Measurements from ENCODE around the gene GON7.
A peak's percentile ranks its signal among the peaks of the same experiment; 100 is the strongest.

GON7 gene

DNA sequence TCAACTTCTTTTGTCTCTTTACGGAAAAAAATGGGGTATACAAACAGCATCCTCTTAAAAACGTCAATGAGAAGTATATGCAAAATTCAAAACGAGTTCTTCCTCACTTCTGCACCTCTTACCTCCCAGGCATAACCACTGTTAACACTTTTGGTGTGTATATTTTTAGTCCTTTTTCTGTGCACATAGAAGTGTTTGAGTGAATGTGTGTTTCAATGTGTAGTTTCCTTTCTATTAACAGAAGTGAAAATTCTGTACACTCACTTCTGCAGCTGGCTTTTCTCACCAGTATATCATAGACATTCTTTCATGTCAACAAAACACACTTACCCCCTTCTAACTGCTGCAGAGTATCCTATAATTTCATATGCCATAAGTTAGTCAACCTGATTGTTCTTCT is 5.6 kb upstream of the GON7 start:
- TF ChIP-seq, protein P1, sequence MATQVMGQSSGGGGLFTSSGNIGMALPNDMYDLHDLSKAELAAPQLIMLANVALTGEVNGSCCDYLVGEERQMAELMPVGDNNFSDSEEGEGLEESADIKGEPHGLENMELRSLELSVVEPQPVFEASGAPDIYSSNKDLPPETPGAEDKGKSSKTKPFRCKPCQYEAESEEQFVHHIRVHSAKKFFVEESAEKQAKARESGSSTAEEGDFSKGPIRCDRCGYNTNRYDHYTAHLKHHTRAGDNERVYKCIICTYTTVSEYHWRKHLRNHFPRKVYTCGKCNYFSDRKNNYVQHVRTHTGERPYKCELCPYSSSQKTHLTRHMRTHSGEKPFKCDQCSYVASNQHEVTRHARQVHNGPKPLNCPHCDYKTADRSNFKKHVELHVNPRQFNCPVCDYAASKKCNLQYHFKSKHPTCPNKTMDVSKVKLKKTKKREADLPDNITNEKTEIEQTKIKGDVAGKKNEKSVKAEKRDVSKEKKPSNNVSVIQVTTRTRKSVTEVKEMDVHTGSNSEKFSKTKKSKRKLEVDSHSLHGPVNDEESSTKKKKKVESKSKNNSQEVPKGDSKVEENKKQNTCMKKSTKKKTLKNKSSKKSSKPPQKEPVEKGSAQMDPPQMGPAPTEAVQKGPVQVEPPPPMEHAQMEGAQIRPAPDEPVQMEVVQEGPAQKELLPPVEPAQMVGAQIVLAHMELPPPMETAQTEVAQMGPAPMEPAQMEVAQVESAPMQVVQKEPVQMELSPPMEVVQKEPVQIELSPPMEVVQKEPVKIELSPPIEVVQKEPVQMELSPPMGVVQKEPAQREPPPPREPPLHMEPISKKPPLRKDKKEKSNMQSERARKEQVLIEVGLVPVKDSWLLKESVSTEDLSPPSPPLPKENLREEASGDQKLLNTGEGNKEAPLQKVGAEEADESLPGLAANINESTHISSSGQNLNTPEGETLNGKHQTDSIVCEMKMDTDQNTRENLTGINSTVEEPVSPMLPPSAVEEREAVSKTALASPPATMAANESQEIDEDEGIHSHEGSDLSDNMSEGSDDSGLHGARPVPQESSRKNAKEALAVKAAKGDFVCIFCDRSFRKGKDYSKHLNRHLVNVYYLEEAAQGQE (IDR thresholded peaks at IDR 0.05; ENCODE audit: insufficient replicate concordance, low read depth) = no peak
- TF ChIP-seq GABPA (IDR thresholded peaks at IDR 0.05; ENCODE audit: low read depth) (no peak), POLR2AphosphoS5 (IDR thresholded peaks at IDR 0.05; ENCODE audit: low read depth) (no peak), SPI1 (IDR thresholded peaks at IDR 0.05; ENCODE audit: borderline replicate concordance, low read depth) (no peak)
- TF ChIP-seq, protein P2, sequence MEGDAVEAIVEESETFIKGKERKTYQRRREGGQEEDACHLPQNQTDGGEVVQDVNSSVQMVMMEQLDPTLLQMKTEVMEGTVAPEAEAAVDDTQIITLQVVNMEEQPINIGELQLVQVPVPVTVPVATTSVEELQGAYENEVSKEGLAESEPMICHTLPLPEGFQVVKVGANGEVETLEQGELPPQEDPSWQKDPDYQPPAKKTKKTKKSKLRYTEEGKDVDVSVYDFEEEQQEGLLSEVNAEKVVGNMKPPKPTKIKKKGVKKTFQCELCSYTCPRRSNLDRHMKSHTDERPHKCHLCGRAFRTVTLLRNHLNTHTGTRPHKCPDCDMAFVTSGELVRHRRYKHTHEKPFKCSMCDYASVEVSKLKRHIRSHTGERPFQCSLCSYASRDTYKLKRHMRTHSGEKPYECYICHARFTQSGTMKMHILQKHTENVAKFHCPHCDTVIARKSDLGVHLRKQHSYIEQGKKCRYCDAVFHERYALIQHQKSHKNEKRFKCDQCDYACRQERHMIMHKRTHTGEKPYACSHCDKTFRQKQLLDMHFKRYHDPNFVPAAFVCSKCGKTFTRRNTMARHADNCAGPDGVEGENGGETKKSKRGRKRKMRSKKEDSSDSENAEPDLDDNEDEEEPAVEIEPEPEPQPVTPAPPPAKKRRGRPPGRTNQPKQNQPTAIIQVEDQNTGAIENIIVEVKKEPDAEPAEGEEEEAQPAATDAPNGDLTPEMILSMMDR (IDR thresholded peaks at IDR 0.05; ENCODE audit: insufficient read depth, low read length) = no peak
- no peak for DNase-seq (ENCODE audit: low read depth in 1 of 2, low spot score in 1 of 2)
- Histone ChIP-seq H3K4me3 (replicated peaks; ENCODE audit: insufficient read depth, low read length) (no peak overlapping the region), H3K27me3 (ENCODE audit: insufficient read depth, poor library complexity, severe bottlenecking) (no peaks in the 10 kb centered on the region), H3K27ac (replicated peaks) (no peak overlapping the region)

DNA sequence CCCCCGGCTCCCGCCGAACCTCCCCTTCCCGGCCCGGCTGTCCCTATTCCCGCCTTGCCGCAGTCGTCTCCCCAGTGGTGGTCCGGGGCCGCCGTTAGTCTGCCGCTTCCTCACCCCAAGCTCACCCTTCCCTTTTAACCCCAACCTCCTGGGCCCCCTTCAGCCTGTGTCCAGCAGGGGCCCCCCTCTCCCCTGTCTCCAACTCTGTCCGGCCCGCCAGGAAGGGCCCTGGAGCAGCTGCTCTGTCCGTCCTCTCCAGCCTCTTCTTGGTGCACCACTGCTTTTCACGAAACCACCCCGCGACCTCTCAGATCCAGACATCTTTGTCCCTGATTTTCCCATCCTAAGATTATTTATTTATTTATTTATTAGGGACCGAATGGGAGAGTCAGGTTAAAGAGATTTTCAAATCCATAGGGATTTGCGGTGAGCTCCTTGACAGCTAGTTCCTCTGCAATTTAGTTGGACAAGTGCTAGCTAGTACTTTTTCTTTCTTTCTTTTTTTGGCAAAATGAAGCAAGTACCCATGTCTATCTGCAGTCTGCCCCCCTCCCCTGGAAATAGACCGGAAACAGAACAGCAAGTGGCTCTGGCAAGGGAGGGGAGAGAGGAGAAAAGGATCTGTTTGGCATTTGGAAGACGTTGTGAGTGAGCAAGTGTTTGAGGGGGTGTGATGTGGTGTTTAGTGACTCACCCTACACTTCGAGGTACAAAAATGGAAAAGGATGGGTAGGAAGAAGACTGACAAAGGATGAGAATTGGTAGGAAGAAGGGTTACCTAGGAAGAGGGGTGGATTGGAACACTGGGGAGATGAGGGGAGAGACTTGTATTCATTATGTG is 823 bp upstream of the GON7 start:
- no peak for TF ChIP-seq SPI1 (IDR thresholded peaks at IDR 0.05; ENCODE audit: borderline replicate concordance, low read depth)
- no peak for TF ChIP-seq POLR2AphosphoS5 (IDR thresholded peaks at IDR 0.05; ENCODE audit: low read depth)
- TF ChIP-seq, protein P1 (IDR thresholded peaks at IDR 0.05; ENCODE audit: insufficient replicate concordance, low read depth) = no peak
- TF ChIP-seq, protein P2 (IDR thresholded peaks at IDR 0.05; ENCODE audit: insufficient read depth, low read length) = no peak
- no peak for TF ChIP-seq GABPA (IDR thresholded peaks at IDR 0.05; ENCODE audit: low read depth)
- peak overlapping the region; percentile 74 for H3K4me3 ChIP-seq (replicated peaks; ENCODE audit: insufficient read depth, low read length)
- H3K27ac ChIP-seq (replicated peaks) = peak overlapping the region; percentile 78
- DNase-seq (ENCODE audit: low read depth in 1 of 2, low spot score in 1 of 2) = peak; percentile 42 to 49
- no peaks in the 10 kb centered on the region for H3K27me3 ChIP-seq (ENCODE audit: insufficient read depth, poor library complexity, severe bottlenecking)

GRCh38 chr14:93201155-93201704 is 5.6 kb downstream of the GON7 start:
- TF ChIP-seq SPI1 (IDR thresholded peaks at IDR 0.05; ENCODE audit: borderline replicate concordance, low read depth) = no peak
- TF ChIP-seq GABPA (IDR thresholded peaks at IDR 0.05; ENCODE audit: low read depth) = no peak
- TF ChIP-seq, protein P1 (IDR thresholded peaks at IDR 0.05; ENCODE audit: insufficient replicate concordance, low read depth) = no peak
- TF ChIP-seq POLR2AphosphoS5 (IDR thresholded peaks at IDR 0.05; ENCODE audit: low read depth) = no peak
- TF ChIP-seq, protein P2 (IDR thresholded peaks at IDR 0.05; ENCODE audit: insufficient read depth, low read length) = no peak
- H3K4me3 ChIP-seq (replicated peaks; ENCODE audit: insufficient read depth, low read length) = no peak overlapping the region
- H3K27ac ChIP-seq (replicated peaks) = no peak overlapping the region
- no peaks in the 10 kb centered on the region for H3K27me3 ChIP-seq (ENCODE audit: insufficient read depth, poor library complexity, severe bottlenecking)
- no peak for DNase-seq (ENCODE audit: low read depth in 1 of 2, low spot score in 1 of 2)

Data from HL-60 (cell line).